HEK293 (cell line): ENCODE results near the gene SLC38A10.

Experiments used
- GLI4 ChIP-seq: fragments of 450-650 bp; formaldehyde crosslinking; IDR thresholded peaks from 2 replicates; pipeline ENCODE4 v1.5.1; 2016; ENCODE audit warnings: missing biosample characterization, missing genetic modification characterization
- SP2 ChIP-seq: fragments of 450-650 bp; formaldehyde crosslinking; IDR thresholded peaks from 2 replicates; pipeline ENCODE4 v1.5.1; 2016; ENCODE audit warnings: missing biosample characterization, missing genetic modification characterization
- ZFP69B ChIP-seq: fragments of 450-650 bp; formaldehyde crosslinking; IDR thresholded peaks from 2 replicates; pipeline ENCODE4 v1.5.1; 2016; ENCODE audit warnings: missing biosample characterization, missing genetic modification characterization
- ZNF2 ChIP-seq: fragments of 450-650 bp; formaldehyde crosslinking; IDR thresholded peaks from 2 replicates; pipeline ENCODE4 v1.5.1; 2016; ENCODE audit warnings: missing biosample characterization, missing genetic modification characterization
- ZNF23 ChIP-seq: fragments of 450-650 bp; formaldehyde crosslinking; IDR thresholded peaks from 2 replicates; pipeline ENCODE4 v1.5.1; 2016; ENCODE audit warnings: missing biosample characterization, missing genetic modification characterization, borderline replicate concordance
- ZNF324 ChIP-seq: fragments of 450-650 bp; formaldehyde crosslinking; IDR thresholded peaks from 2 replicates; pipeline ENCODE4 v1.5.1; 2016; ENCODE audit warnings: missing biosample characterization, missing genetic modification characterization
- ZNF629 ChIP-seq: fragments of 450-650 bp; formaldehyde crosslinking; IDR thresholded peaks from 2 replicates; pipeline ENCODE4 v1.5.1; 2017; ENCODE audit warnings: missing biosample characterization, missing genetic modification characterization
- TF ChIP-seq, protein P1 (sequence below): fragments of 450-650 bp; formaldehyde crosslinking; IDR thresholded peaks from 2 replicates; pipeline ENCODE4 v1.5.1; 2016; ENCODE audit warnings: missing biosample characterization, missing genetic modification characterization
- TF ChIP-seq, protein P2 (sequence below): fragments of 450-650 bp; formaldehyde crosslinking; IDR thresholded peaks from 2 replicates; pipeline ENCODE4 v1.5.1; 2016; ENCODE audit warnings: missing biosample characterization, missing genetic modification characterization
- TF ChIP-seq, protein P3 (sequence below): fragments of 450-650 bp; formaldehyde crosslinking; IDR thresholded peaks from 2 replicates; pipeline ENCODE4 v1.5.1; 2016; ENCODE audit warnings: missing biosample characterization, missing genetic modification characterization

DNA sequence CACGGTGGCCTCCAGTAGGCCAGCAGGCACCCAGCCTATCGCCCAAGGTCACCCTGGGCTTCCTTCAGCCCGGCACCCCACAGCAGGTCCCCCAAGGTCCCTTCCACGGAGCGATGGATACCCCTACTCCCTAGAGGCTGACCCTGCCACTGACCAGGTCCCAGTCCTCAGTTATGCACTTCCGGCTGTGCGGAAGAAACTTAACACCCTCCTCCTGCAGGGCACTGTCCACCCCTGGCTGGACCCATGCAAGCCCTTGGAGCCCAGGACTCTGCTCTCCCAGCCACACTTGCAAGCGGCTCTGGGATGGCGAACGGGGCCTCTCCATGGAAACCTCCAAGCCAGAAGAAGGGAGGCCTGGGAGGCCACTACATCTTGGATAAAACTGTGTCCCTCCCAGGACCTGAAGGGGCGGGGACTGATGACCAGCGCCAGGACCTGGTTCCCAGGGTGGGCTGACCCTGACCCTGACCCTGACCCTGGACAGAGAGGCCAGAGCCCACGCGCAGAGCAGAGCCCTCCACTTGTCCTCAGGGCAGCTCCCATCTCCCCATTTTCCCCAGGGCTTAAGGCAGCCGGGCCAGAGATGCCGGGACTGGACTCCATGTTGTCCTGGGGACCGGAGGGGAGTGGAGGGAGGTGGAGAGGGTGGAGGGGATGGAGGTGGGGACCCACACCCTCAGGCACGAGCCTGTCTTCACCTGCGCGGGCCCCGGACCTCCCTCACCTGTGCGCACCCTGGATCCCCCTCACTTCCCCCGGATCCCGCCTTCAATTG lies 73.1 kb downstream of the SLC38A10 start:
- TF ChIP-seq, protein P1, sequence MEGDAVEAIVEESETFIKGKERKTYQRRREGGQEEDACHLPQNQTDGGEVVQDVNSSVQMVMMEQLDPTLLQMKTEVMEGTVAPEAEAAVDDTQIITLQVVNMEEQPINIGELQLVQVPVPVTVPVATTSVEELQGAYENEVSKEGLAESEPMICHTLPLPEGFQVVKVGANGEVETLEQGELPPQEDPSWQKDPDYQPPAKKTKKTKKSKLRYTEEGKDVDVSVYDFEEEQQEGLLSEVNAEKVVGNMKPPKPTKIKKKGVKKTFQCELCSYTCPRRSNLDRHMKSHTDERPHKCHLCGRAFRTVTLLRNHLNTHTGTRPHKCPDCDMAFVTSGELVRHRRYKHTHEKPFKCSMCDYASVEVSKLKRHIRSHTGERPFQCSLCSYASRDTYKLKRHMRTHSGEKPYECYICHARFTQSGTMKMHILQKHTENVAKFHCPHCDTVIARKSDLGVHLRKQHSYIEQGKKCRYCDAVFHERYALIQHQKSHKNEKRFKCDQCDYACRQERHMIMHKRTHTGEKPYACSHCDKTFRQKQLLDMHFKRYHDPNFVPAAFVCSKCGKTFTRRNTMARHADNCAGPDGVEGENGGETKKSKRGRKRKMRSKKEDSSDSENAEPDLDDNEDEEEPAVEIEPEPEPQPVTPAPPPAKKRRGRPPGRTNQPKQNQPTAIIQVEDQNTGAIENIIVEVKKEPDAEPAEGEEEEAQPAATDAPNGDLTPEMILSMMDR (tag by site-specific recombination) = no peak
- no peak for TF ChIP-seq GLI4 (tag by site-specific recombination)
- TF ChIP-seq ZFP69B (tag by site-specific recombination) = no peak
- TF ChIP-seq ZNF629 (tag by site-specific recombination) = no peak
- TF ChIP-seq ZNF324 (tag by site-specific recombination) = no peak
- no peak for TF ChIP-seq ZNF2 (tag by site-specific recombination)
- TF ChIP-seq ZNF23 (tag by site-specific recombination) = no peak
- TF ChIP-seq, protein P2, sequence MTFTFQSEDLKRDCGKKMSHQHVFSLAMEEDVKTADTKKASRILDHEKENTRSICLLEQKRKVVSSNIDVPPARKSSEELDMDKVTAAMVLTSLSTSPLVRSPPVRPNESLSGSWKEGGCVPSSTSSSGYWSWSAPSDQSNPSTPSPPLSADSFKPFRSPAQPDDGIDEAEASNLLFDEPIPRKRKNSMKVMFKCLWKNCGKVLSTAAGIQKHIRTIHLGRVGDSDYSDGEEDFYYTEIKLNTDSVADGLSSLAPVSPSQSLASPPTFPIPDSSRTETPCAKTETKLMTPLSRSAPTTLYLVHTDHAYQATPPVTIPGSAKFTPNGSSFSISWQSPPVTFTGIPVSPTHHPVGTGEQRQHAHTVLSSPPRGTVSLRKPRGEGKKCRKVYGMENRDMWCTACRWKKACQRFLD (tag by site-specific recombination) = no peak
- TF ChIP-seq SP2 (tag by site-specific recombination) = peak; percentile 34; the same call in 1 of the 2 replicates
- TF ChIP-seq, protein P3, sequence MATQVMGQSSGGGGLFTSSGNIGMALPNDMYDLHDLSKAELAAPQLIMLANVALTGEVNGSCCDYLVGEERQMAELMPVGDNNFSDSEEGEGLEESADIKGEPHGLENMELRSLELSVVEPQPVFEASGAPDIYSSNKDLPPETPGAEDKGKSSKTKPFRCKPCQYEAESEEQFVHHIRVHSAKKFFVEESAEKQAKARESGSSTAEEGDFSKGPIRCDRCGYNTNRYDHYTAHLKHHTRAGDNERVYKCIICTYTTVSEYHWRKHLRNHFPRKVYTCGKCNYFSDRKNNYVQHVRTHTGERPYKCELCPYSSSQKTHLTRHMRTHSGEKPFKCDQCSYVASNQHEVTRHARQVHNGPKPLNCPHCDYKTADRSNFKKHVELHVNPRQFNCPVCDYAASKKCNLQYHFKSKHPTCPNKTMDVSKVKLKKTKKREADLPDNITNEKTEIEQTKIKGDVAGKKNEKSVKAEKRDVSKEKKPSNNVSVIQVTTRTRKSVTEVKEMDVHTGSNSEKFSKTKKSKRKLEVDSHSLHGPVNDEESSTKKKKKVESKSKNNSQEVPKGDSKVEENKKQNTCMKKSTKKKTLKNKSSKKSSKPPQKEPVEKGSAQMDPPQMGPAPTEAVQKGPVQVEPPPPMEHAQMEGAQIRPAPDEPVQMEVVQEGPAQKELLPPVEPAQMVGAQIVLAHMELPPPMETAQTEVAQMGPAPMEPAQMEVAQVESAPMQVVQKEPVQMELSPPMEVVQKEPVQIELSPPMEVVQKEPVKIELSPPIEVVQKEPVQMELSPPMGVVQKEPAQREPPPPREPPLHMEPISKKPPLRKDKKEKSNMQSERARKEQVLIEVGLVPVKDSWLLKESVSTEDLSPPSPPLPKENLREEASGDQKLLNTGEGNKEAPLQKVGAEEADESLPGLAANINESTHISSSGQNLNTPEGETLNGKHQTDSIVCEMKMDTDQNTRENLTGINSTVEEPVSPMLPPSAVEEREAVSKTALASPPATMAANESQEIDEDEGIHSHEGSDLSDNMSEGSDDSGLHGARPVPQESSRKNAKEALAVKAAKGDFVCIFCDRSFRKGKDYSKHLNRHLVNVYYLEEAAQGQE (tag by site-specific recombination) = no peak
